ENCODE data around the gene SNX3.

SNX3 gene

GRCh38 chr6:108174371-108175175 lies 86.3 kb downstream of the SNX3 start:
- Histone ChIP-seq H3K4me3 (ENCODE audit: low read depth in 1 of 2, low read length in 2 of 2) (no peak overlapping the region), H3K9ac (ENCODE audit: low read depth in 1 of 2, low read length in 2 of 2) (no peak overlapping the region), H3K36me3 (ENCODE audit: control insufficient read depth in 1 of 2, insufficient read depth in 2 of 2, low read length in 2 of 2) (no peaks in the 10 kb centered on the region), H3K27ac (ENCODE audit: low read depth, low read length) (no peak overlapping the region), H3K4me1 (ENCODE audit: control insufficient read depth in 1 of 2, insufficient read depth in 2 of 2, low read length in 2 of 2) (peaks cover 6 to 14% of the 10 kb centered on the region in 2 donors), H3K9me3 (ENCODE audit: control insufficient read depth in 1 of 2, low read length in 2 of 2) (no peaks in the 10 kb centered on the region), H3K27me3 (ENCODE audit: control insufficient read depth in 1 of 2, insufficient read depth in 2 of 2, low read length in 2 of 2) (peaks cover 83 to 96% of the 10 kb centered on the region in 2 donors)

GRCh38 chr6:108171918-108172516 lies 88.8 kb downstream of the SNX3 start:
- peaks cover 18 to 39% of the 10 kb centered on the region in 2 donors for H3K4me1 ChIP-seq (ENCODE audit: control insufficient read depth in 1 of 2, insufficient read depth in 2 of 2, low read length in 2 of 2)

GRCh38 chr6:108171291-108171917 lies 89.4 kb downstream of the SNX3 start:
- Histone ChIP-seq H3K4me3 (ENCODE audit: low read depth in 1 of 2, low read length in 2 of 2) (no peak overlapping the region), H3K9me3 (ENCODE audit: control insufficient read depth in 1 of 2, low read length in 2 of 2) (no peaks in the 10 kb centered on the region), H3K27me3 (ENCODE audit: control insufficient read depth in 1 of 2, insufficient read depth in 2 of 2, low read length in 2 of 2) (peaks cover 94 to 97% of the 10 kb centered on the region in 2 donors), H3K9ac (ENCODE audit: low read depth in 1 of 2, low read length in 2 of 2) (no peak overlapping the region), H3K27ac (ENCODE audit: low read depth, low read length) (no peak overlapping the region), H3K36me3 (ENCODE audit: control insufficient read depth in 1 of 2, insufficient read depth in 2 of 2, low read length in 2 of 2) (no peaks in the 10 kb centered on the region), H3K4me1 (ENCODE audit: control insufficient read depth in 1 of 2, insufficient read depth in 2 of 2, low read length in 2 of 2) (peaks cover 18 to 41% of the 10 kb centered on the region in 2 donors)

More at GRCh38 chr6:108171918-108172516, 88.8 kb downstream of the SNX3 start:
- Histone ChIP-seq H3K9me3 (ENCODE audit: control insufficient read depth in 1 of 2, low read length in 2 of 2) (no peaks in the 10 kb centered on the region), H3K27me3 (ENCODE audit: control insufficient read depth in 1 of 2, insufficient read depth in 2 of 2, low read length in 2 of 2) (peaks cover 94 to 97% of the 10 kb centered on the region in 2 donors), H3K9ac (ENCODE audit: low read depth in 1 of 2, low read length in 2 of 2) (no peak overlapping the region), H3K36me3 (ENCODE audit: control insufficient read depth in 1 of 2, insufficient read depth in 2 of 2, low read length in 2 of 2) (no peaks in the 10 kb centered on the region), H3K4me3 (ENCODE audit: low read depth in 1 of 2, low read length in 2 of 2) (no peak overlapping the region), H3K27ac (ENCODE audit: low read depth, low read length) (no peak overlapping the region)

- Histone ChIP-seq H3K9me3 (ENCODE audit: control insufficient read depth in 1 of 2, low read length in 2 of 2) (no peaks in the 10 kb centered on the region), H3K9ac (ENCODE audit: low read depth in 1 of 2, low read length in 2 of 2) (no peak overlapping the region), H3K4me1 (ENCODE audit: control insufficient read depth in 1 of 2, insufficient read depth in 2 of 2, low read length in 2 of 2) (peaks cover 25 to 37% of the 10 kb centered on the region in 2 donors), H3K27ac (ENCODE audit: low read depth, low read length) (no peak overlapping the region), H3K27me3 (ENCODE audit: control insufficient read depth in 1 of 2, insufficient read depth in 2 of 2, low read length in 2 of 2) (peaks cover 93 to 97% of the 10 kb centered on the region in 2 donors), H3K36me3 (ENCODE audit: control insufficient read depth in 1 of 2, insufficient read depth in 2 of 2, low read length in 2 of 2) (no peaks in the 10 kb centered on the region), H3K4me3 (ENCODE audit: low read depth in 1 of 2, low read length in 2 of 2) (no peak overlapping the region)
These were observed 90.2 kb downstream of the SNX3 start for GRCh38 chr6:108170332-108171290.

- no peaks in the 10 kb centered on the region for H3K36me3 ChIP-seq (ENCODE audit: control insufficient read depth in 1 of 2, insufficient read depth in 2 of 2, low read length in 2 of 2)
- H3K4me3 ChIP-seq (ENCODE audit: low read depth in 1 of 2, low read length in 2 of 2), result peak overlapping the region in 1 of 2 donors; percentile 54
- no peak overlapping the region for H3K27ac ChIP-seq (ENCODE audit: low read depth, low read length)
- peaks cover 93 to 97% of the 10 kb centered on the region in 2 donors for H3K27me3 ChIP-seq (ENCODE audit: control insufficient read depth in 1 of 2, insufficient read depth in 2 of 2, low read length in 2 of 2)
- peaks cover 25 to 40% of the 10 kb centered on the region in 2 donors for H3K4me1 ChIP-seq (ENCODE audit: control insufficient read depth in 1 of 2, insufficient read depth in 2 of 2, low read length in 2 of 2)
- no peaks in the 10 kb centered on the region for H3K9me3 ChIP-seq (ENCODE audit: control insufficient read depth in 1 of 2, low read length in 2 of 2)
- H3K9ac ChIP-seq (ENCODE audit: low read depth in 1 of 2, low read length in 2 of 2), result no peak overlapping the region
These were observed 91.1 kb downstream of the SNX3 start for GRCh38 chr6:108169464-108170331.

GRCh38 chr6:108168501-108169463 lies 92.1 kb downstream of the SNX3 start:
- Histone ChIP-seq H3K27me3 (ENCODE audit: control insufficient read depth in 1 of 2, insufficient read depth in 2 of 2, low read length in 2 of 2) (peaks cover 93 to 97% of the 10 kb centered on the region in 2 donors), H3K4me3 (ENCODE audit: low read depth in 1 of 2, low read length in 2 of 2) (peak overlapping the region in 1 of 2 donors; percentile 54), H3K9ac (ENCODE audit: low read depth in 1 of 2, low read length in 2 of 2) (no peak overlapping the region), H3K36me3 (ENCODE audit: control insufficient read depth in 1 of 2, insufficient read depth in 2 of 2, low read length in 2 of 2) (no peaks in the 10 kb centered on the region), H3K27ac (ENCODE audit: low read depth, low read length) (no peak overlapping the region), H3K4me1 (ENCODE audit: control insufficient read depth in 1 of 2, insufficient read depth in 2 of 2, low read length in 2 of 2) (peaks cover 25 to 42% of the 10 kb centered on the region in 2 donors), H3K9me3 (ENCODE audit: control insufficient read depth in 1 of 2, low read length in 2 of 2) (no peaks in the 10 kb centered on the region)

- Histone ChIP-seq H3K9me3 (ENCODE audit: control insufficient read depth in 1 of 2, low read length in 2 of 2) (no peaks in the 10 kb centered on the region), H3K27ac (ENCODE audit: low read depth, low read length) (no peak overlapping the region), H3K9ac (ENCODE audit: low read depth in 1 of 2, low read length in 2 of 2) (no peak overlapping the region), H3K4me1 (ENCODE audit: control insufficient read depth in 1 of 2, insufficient read depth in 2 of 2, low read length in 2 of 2) (peaks cover 25 to 42% of the 10 kb centered on the region in 2 donors), H3K36me3 (ENCODE audit: control insufficient read depth in 1 of 2, insufficient read depth in 2 of 2, low read length in 2 of 2) (no peaks in the 10 kb centered on the region), H3K4me3 (ENCODE audit: low read depth in 1 of 2, low read length in 2 of 2) (peak overlapping the region in 1 of 2 donors; percentile 54), H3K27me3 (ENCODE audit: control insufficient read depth in 1 of 2, insufficient read depth in 2 of 2, low read length in 2 of 2) (peaks cover 97% of the 10 kb centered on the region in 2 donors)
These were observed 92.8 kb downstream of the SNX3 start for GRCh38 chr6:108168090-108168463.

GRCh38 chr6:108167449-108168089 lies 93.3 kb downstream of the SNX3 start:
- H3K36me3 ChIP-seq (ENCODE audit: control insufficient read depth in 1 of 2, insufficient read depth in 2 of 2, low read length in 2 of 2), result no peaks in the 10 kb centered on the region
- H3K27me3 ChIP-seq (ENCODE audit: control insufficient read depth in 1 of 2, insufficient read depth in 2 of 2, low read length in 2 of 2), result peaks cover 97 to 98% of the 10 kb centered on the region in 2 donors
- peak overlapping the region; percentile 10 to 54 for H3K4me3 ChIP-seq (ENCODE audit: low read depth in 1 of 2, low read length in 2 of 2)
- H3K4me1 ChIP-seq (ENCODE audit: control insufficient read depth in 1 of 2, insufficient read depth in 2 of 2, low read length in 2 of 2), result peaks cover 25 to 42% of the 10 kb centered on the region in 2 donors
- no peak overlapping the region for H3K9ac ChIP-seq (ENCODE audit: low read depth in 1 of 2, low read length in 2 of 2)
- H3K9me3 ChIP-seq (ENCODE audit: control insufficient read depth in 1 of 2, low read length in 2 of 2), result no peaks in the 10 kb centered on the region
- no peak overlapping the region for H3K27ac ChIP-seq (ENCODE audit: low read depth, low read length)
